ENCODE measurements around the gene AMELY. TPM values are rescaled to one million over a fixed set of nuclear protein-coding genes. Genes with fewer than 3 reads are reported as not detected.
"Not testable (repeated sequence)": the region's sequence is repeated elsewhere in the genome, so short reads cannot be mapped to it uniquely, and the experiment has no call there.

AMELY gene
- total RNA-seq, 2 donors from 2014 or later: not detected

DNA sequence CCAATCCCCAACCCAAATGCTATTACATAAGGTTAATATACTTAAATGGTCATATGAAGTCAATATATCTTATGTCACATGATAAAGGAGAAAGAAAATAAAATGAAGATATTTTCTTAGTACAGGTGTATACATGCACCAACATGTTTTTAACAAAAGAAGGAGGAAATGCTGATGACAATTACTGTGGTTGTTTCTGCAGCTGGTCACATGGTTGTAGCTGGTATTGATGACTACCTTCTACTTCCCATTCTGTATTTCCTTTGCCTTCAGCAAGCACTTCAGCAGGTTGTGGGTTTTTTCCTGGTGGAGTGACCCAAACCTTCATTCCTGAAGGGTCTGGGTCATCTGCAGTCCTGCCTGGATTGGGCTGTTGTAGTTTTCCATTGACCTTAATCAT, 9.4 kb downstream of the AMELY start:
- not testable (repeated sequence) for H3K27ac Mint-ChIP-seq; H3K9me3 Mint-ChIP-seq; H3K27me3 Mint-ChIP-seq; ATAC-seq (replicated peaks); H3K4me3 Mint-ChIP-seq; H3K36me3 Mint-ChIP-seq (ENCODE audit: low read depth); H3K4me1 Mint-ChIP-seq

GRCh38 chrY:6895236-6895635, 16.3 kb downstream of the AMELY start:
- no peak for ATAC-seq (replicated peaks)
- no peaks in the 10 kb centered on the region for H3K4me1 Mint-ChIP-seq
- H3K27me3 Mint-ChIP-seq: peaks cover 8% of the 10 kb centered on the region
- no peaks in the 10 kb centered on the region for H3K36me3 Mint-ChIP-seq (ENCODE audit: low read depth)
- H3K4me3 Mint-ChIP-seq: no peak overlapping the region
- H3K9me3 Mint-ChIP-seq: no peaks in the 10 kb centered on the region
- H3K27ac Mint-ChIP-seq: no peak overlapping the region

GRCh38 chrY:6894496-6894895, 17.1 kb downstream of the AMELY start:
- no peak overlapping the region for H3K27ac Mint-ChIP-seq
- H3K4me1 Mint-ChIP-seq: no peaks in the 10 kb centered on the region
- peaks cover 8% of the 10 kb centered on the region for H3K27me3 Mint-ChIP-seq
- no peak overlapping the region for H3K4me3 Mint-ChIP-seq
- no peaks in the 10 kb centered on the region for H3K9me3 Mint-ChIP-seq
- ATAC-seq (replicated peaks): no peak
- H3K36me3 Mint-ChIP-seq (ENCODE audit: low read depth): no peaks in the 10 kb centered on the region

DNA sequence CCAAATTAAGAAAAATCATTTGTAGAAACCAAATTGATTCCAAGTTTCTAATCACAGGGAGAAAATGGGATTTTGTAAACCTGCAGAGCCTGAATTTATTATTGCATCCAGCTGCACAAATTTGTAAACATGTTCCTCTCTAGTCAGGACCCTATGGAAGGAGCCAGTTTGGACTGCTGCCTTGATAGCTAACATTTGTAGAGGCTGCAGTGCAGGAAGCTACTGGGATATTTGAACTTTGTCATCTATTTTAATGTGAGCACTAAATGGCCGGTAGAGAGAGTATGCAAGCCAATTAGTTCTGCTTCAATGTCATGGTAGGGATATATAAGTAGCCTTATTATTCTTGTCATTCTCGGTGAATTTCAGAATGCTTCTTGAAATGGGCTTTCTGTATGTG, 62.2 kb downstream of the AMELY start:
- Mint-ChIP-seq H3K27me3 (peaks cover 8% of the 10 kb centered on the region), H3K4me3 (no peak overlapping the region), H3K27ac (no peak overlapping the region), H3K4me1 (no peaks in the 10 kb centered on the region), H3K9me3 (peaks cover 5% of the 10 kb centered on the region), H3K36me3 (ENCODE audit: low read depth) (no peaks in the 10 kb centered on the region)
- ATAC-seq (replicated peaks): no peak

DNA sequence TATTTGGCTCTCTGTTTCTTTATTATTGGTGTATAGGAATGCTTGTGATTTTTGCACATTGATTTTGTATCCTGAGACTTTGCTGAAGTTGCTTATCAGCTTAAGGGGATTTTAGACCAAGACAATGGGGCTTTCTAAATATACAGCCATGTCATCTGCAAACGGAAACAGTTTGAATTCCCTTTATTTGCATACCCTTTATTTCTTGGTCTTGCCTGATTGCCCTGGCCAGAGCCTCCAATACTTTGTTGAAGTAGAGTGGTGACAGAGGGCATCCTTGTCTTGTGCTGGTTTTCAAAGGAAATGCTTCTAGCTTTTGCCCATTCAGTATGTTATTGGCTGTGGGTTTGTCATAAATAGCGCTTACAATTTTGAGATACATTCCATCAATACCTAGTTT, 68.9 kb downstream of the AMELY start:
- H3K9me3 Mint-ChIP-seq; ATAC-seq (replicated peaks); H3K36me3 Mint-ChIP-seq (ENCODE audit: low read depth); H3K27me3 Mint-ChIP-seq; H3K4me3 Mint-ChIP-seq; H3K27ac Mint-ChIP-seq; H3K4me1 Mint-ChIP-seq: not testable (repeated sequence)

Other genes starting within 250 kb of the AMELY start
- not detected for gene TBL1Y, start 1.1 kb downstream of the AMELY start, total RNA-seq

All from activated T-helper 17 cell treated with anti-CD3 and anti-CD28 coated beads, Interleukin-2, amount 50 U/mL, for 72 hours (primary cell).